ENCODE measurements around the gene OR2G6. TPM values are rescaled to one million over a fixed set of nuclear protein-coding genes. Genes with fewer than 3 reads are reported as not detected.
"Not testable (repeated sequence)": the region's sequence is repeated elsewhere in the genome, so short reads cannot be mapped to it uniquely, and the experiment has no call there.

Gene OR2G6
- not detected for total RNA-seq

DNA sequence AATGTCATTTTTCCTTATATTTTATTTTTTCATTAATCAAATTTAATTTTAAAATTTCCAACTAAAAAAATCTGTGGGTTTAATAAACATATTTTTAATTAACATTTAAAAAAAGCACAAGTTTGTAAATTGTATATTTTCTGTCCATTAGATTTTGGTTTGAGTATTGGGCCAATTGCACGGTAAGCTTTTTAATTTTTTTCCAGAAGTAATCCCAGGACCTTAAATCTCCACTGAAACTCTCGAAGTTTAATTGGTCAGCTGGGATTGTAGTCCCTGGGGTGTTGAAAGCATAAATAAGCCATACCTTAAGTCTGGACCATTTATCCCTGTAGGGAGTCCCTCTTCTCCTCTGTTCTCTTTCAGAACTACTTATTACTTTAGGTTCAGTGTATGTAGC, at the start of gene OR2G6:
Gene OR2G6, plus strand, starts transcription at position 301 of the 400 bp plus-strand sequence. CDS start 13,574 bp downstream, outside the sequence.
- no CpG with 5 or more reads among the region's 2 CpGs for WGBS, 2 donors

DNA sequence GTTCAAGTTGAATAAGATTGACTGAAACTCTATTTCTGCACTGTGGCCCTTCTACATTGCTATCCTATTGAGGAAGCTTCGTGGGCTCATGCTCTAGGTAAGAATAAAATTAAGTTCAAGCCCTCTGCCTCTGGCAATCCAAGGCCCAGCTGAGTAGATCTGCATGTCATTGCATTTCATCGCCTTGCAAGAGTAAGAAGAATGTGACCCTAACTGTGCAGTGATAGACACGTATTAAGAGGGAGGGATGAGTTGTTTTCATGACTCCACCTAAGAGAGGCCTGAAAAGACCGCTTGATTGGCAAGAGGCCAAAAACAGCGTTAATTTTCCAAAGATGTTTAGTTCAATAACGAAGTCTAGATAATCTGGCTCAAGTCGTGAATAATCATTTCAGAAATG, 48.8 kb upstream of the OR2G6 start:
- H3K4me3 ChIP-seq (ENCODE audit: low read depth, poor library complexity, severe bottlenecking); DNase-seq (ENCODE audit: low spot score in 2 of 2); intact Hi-C loops (cut with DNase I; ENCODE audit: low total_unique reads): not testable (repeated sequence)
- 59 to 65% methylated on average over 7 of the region's 7 CpGs for WGBS, 2 donors

More for the DNA sequence above, at the start of gene OR2G6:
- intact Hi-C loops (cut with DNase I; ENCODE audit: low total_unique reads); DNase-seq (ENCODE audit: low spot score in 2 of 2); H3K4me3 ChIP-seq (ENCODE audit: low read depth, poor library complexity, severe bottlenecking): not testable (repeated sequence)

- no peak overlapping the region for H3K4me3 ChIP-seq (ENCODE audit: low read depth, poor library complexity, severe bottlenecking)
- DNase-seq (ENCODE audit: low spot score in 2 of 2) = no peak
- no peak for TF ChIP-seq CTCF (IDR thresholded peaks at IDR 0.05)
- TF ChIP-seq POLR2A (IDR thresholded peaks at IDR 0.05) = no peak
- WGBS, 2 donors = 82 to 87% methylated on average over 4 of the region's 4 CpGs
- intact Hi-C loops (cut with DNase I; ENCODE audit: low total_unique reads) = no loop called here
Measured at GRCh38 chr1:248471154-248471553, 36.7 kb upstream of the OR2G6 start.

DNA sequence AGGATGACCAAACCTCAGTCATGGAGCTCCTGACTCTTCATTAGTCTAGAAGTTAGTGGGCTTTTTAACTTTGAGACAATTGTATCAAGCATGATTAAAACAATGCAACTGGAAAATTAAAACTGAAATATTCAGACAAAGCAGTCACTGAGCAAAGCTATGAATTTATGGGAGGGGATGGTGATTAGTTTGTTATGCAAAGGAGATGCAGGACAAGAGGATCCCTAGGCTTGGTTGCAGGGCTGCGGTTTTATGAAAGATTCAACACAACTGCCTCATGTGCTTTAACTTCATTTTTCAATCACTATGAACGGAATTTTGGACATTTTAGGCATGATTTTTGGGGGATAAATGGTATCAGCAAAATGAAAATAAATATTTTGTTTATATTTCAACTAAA, 35.8 kb upstream of the OR2G6 start:
- 57 to 60% methylated on average over 2 of the region's 2 CpGs for WGBS, 2 donors
- DNase-seq (ENCODE audit: low spot score in 2 of 2); intact Hi-C loops (cut with DNase I; ENCODE audit: low total_unique reads); H3K4me3 ChIP-seq (ENCODE audit: low read depth, poor library complexity, severe bottlenecking): not testable (repeated sequence)

DNA sequence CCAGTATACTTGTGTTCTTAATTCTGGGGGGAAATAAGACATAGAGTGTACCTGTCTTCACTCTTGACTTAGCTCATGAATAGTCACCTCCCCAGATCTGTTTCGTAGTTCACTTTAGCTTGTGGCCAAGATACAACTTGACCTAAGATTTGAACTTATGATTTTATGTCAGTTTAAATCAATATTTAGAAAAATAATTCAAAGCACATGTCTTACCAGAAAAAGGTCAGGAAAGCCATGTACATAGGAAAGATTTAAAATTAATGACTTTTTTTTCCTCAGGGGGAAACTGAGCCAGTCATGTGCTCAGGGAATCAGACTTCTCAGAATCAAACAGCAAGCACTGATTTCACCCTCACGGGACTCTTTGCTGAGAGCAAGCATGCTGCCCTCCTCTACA, 34.8 kb upstream of the OR2G6 start, which contains the start of gene OR2T3:
Gene OR2T3, plus strand, starts transcription at position 301 of the 400 bp plus-strand sequence. Its CDS starts 0 bp downstream, at position 301.
- 82 to 89% methylated on average over 2 of the region's 2 CpGs for WGBS, 2 donors
- DNase-seq (ENCODE audit: low spot score in 2 of 2); intact Hi-C loops (cut with DNase I; ENCODE audit: low total_unique reads); H3K4me3 ChIP-seq (ENCODE audit: low read depth, poor library complexity, severe bottlenecking): not testable (repeated sequence)

- intact Hi-C loops (cut with DNase I; ENCODE audit: low total_unique reads); H3K4me3 ChIP-seq (ENCODE audit: low read depth, poor library complexity, severe bottlenecking); DNase-seq (ENCODE audit: low spot score in 2 of 2): not testable (repeated sequence)
- no CpG with 5 or more reads among the region's 1 CpG for WGBS, 2 donors
Measured at GRCh38 chr1:248475660-248476059, 32.2 kb upstream of the OR2G6 start.

GRCh38 chr1:248481686-248482579, 25.9 kb upstream of the OR2G6 start:
- intact Hi-C loops (cut with DNase I; ENCODE audit: low total_unique reads); H3K4me3 ChIP-seq (ENCODE audit: low read depth, poor library complexity, severe bottlenecking); DNase-seq (ENCODE audit: low spot score in 2 of 2): not testable (repeated sequence)
- WGBS, 2 donors = 72 to 75% methylated on average over 13 of the region's 13 CpGs

DNA sequence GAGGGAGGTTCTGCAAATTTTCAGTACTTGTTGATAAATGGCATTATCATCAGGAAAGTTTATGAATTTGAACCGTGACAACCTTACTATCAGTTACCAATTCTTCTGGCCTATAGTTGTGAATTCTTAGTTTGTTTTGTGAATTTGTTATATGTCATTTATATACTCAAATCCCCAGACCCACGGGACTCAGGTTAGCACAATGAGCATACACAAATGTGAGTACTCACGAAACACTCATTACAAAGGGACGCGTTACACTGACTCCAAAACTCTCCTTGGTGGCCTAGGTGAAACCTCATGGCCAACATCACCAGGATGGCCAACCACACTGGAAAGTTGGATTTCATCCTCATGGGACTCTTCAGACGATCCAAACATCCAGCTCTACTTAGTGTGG, 19.6 kb upstream of the OR2G6 start, which contains the start of gene OR2T5:
Gene OR2T5, plus strand, starts transcription at position 301 of the 400 bp plus-strand sequence. Its CDS starts 0 bp downstream, at position 301.
- H3K4me3 ChIP-seq (ENCODE audit: low read depth, poor library complexity, severe bottlenecking); DNase-seq (ENCODE audit: low spot score in 2 of 2); intact Hi-C loops (cut with DNase I; ENCODE audit: low total_unique reads): not testable (repeated sequence)
- 89% methylated on average over 4 of the region's 6 CpGs; no CpG with 5 or more reads in 1 of the 2 donors for WGBS, 2 donors

GRCh38 chr1:248496661-248497060, 11.2 kb upstream of the OR2G6 start:
- H3K4me3 ChIP-seq (ENCODE audit: low read depth, poor library complexity, severe bottlenecking); intact Hi-C loops (cut with DNase I; ENCODE audit: low total_unique reads); DNase-seq (ENCODE audit: low spot score in 2 of 2): not testable (repeated sequence)
- WGBS, 2 donors = no CpG with 5 or more reads among the region's 5 CpGs

- DNase-seq (ENCODE audit: low spot score in 2 of 2); H3K4me3 ChIP-seq (ENCODE audit: low read depth, poor library complexity, severe bottlenecking); intact Hi-C loops (cut with DNase I; ENCODE audit: low total_unique reads): not testable (repeated sequence)
- 79 to 81% methylated on average over 1 of the region's 2 CpGs for WGBS, 2 donors
Measured at GRCh38 chr1:248500305-248501035, 7.4 kb upstream of the OR2G6 start.

DNA sequence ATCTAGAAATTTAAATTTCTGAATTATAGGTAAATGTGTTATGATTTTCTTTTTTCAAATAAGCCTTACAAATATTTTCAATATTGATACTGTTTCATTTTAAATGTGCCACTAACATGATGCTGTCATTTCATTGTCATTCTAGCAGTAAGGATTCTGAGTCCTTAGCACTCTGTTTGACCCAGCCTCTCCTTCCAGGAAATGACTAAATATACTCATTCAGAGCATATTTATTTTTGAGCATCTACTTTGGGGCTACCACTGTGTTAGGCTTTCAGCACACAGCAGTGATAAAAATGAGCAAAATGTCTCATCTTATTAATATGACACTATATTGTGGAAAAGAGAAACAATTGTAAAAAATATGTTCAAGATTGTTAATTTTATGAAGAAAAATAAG, 2.3 kb downstream of the OR2G6 start:
- H3K4me3 ChIP-seq (ENCODE audit: low read depth, poor library complexity, severe bottlenecking); DNase-seq (ENCODE audit: low spot score in 2 of 2); intact Hi-C loops (cut with DNase I; ENCODE audit: low total_unique reads): not testable (repeated sequence)

Measured in lower leg skin (tissue), 4 donors.